A204.1 (cell line): Measurements from ENCODE around the gene PRR19.
"Not testable (repeated sequence)": the region's sequence is repeated elsewhere in the genome, so short reads cannot be mapped to it uniquely, and the experiment has no call there.

ENCODE experiments used
- FAIRE-seq: peaks from 2 replicates; lab custom pipeline; 2012; peaks lifted over from hg19 to GRCh38; lab: Jason Lieb, UNC

Gene PRR19

GRCh38 chr19:42327381-42327780 is 25.4 kb downstream of the PRR19 start:
- FAIRE-seq = no peak

GRCh38 chr19:42328106-42328505 is 26.2 kb downstream of the PRR19 start:
- no peak for FAIRE-seq

- FAIRE-seq = no peak
Measured at GRCh38 chr19:42328854-42329253, 26.9 kb downstream of the PRR19 start.

GRCh38 chr19:42330241-42330711 is 28.3 kb downstream of the PRR19 start:
- no peak for FAIRE-seq

- FAIRE-seq = not testable (repeated sequence)
Measured at GRCh38 chr19:42331333-42331732, 29.4 kb downstream of the PRR19 start.

- no peak for FAIRE-seq
Measured at GRCh38 chr19:42332059-42332458, 30.1 kb downstream of the PRR19 start.

- no peak for FAIRE-seq
Measured at GRCh38 chr19:42333018-42333417, 31.1 kb downstream of the PRR19 start.

GRCh38 chr19:42333975-42334696 is 32.2 kb downstream of the PRR19 start:
- no peak for FAIRE-seq

- FAIRE-seq = no peak
Measured at GRCh38 chr19:42334697-42335373, 32.9 kb downstream of the PRR19 start.

- FAIRE-seq = no peak
Measured at GRCh38 chr19:42335374-42335936, 33.5 kb downstream of the PRR19 start.

- FAIRE-seq = no peak
Measured at GRCh38 chr19:42335971-42336370, 34.0 kb downstream of the PRR19 start.

- not testable (repeated sequence) for FAIRE-seq
Measured at GRCh38 chr19:42339126-42339860, 37.4 kb downstream of the PRR19 start.

GRCh38 chr19:42339922-42340321 is 38.0 kb downstream of the PRR19 start:
- not testable (repeated sequence) for FAIRE-seq

- no peak for FAIRE-seq
Measured at GRCh38 chr19:42343344-42344110, 41.6 kb downstream of the PRR19 start.

- FAIRE-seq = no peak
Measured at GRCh38 chr19:42344336-42344893, 42.5 kb downstream of the PRR19 start.

- FAIRE-seq = no peak
Measured at GRCh38 chr19:42345191-42345812, 43.4 kb downstream of the PRR19 start.

- no peak for FAIRE-seq
Measured at GRCh38 chr19:42348211-42348610, 46.3 kb downstream of the PRR19 start.

GRCh38 chr19:42349378-42350107 is 47.6 kb downstream of the PRR19 start:
- FAIRE-seq = no peak

- FAIRE-seq = no peak
Measured at GRCh38 chr19:42350417-42350816, 48.5 kb downstream of the PRR19 start.

GRCh38 chr19:42351079-42351735 is 49.3 kb downstream of the PRR19 start:
- FAIRE-seq = no peak
